Muscle of leg (tissue), 16 donors: ENCODE measurements around the gene IL9R. TPM values are rescaled to one million over a fixed set of nuclear protein-coding genes. Genes with fewer than 3 reads are reported as not detected.

Experiments used
- DNase-seq: peaks from one replicate; pipeline ENCODE4 v3.0.0; 2013
- H3K27ac ChIP-seq: one replicate; pipeline ENCODE4 v1.5.1; 2013; ENCODE audit warnings: mild to moderate bottlenecking, low read length, control low read depth
- H3K27me3 ChIP-seq: one replicate; pipeline ENCODE4 v1.6.1; 2013; ENCODE audit warnings: low read length; ENCODE audit not compliant: control insufficient read depth, insufficient read depth
- H3K36me3 ChIP-seq: one replicate; pipeline ENCODE4 v1.6.1; 2013; ENCODE audit warnings: low read length; ENCODE audit not compliant: control insufficient read depth, insufficient read depth
- H3K4me1 ChIP-seq: one replicate; pipeline ENCODE4 v1.6.1; 2013; ENCODE audit warnings: low read length; ENCODE audit not compliant: control insufficient read depth, insufficient read depth
- H3K4me3 ChIP-seq: one replicate; pipeline ENCODE4 v1.5.1; 2013; ENCODE audit warnings: low read length, control low read depth
- H3K9me3 ChIP-seq: replicated peaks from 2 replicates; pipeline ENCODE4 v1.6.1; 2013; ENCODE audit warnings: low read depth, low read length; ENCODE audit not compliant: control insufficient read depth
- WGBS: methylation state at CpG from one replicate; pipeline ENCODE4 v1.1.5; 2013; ENCODE audit warnings: missing lambda C conversion rate; ENCODE audit not compliant: insufficient coverage; 5-methylcytosine and 5-hydroxymethylcytosine counted together
- long read RNA-seq, 11 donors: transcript quantifications; one replicate each; lab custom pipeline, GENCODE V29; 2026
- polyA plus RNA-seq, 8 donors: library from polyadenylated mRNA; unstranded; fragments of 120-200 nt; gene quantifications; one replicate each; pipeline versions ENCODE4 v1.2.1 to v1.2.3, GENCODE V29; 2013; ENCODE audit warnings: inconsistent platforms in 1 of 8, low replicate concordance in 1 of 8; ENCODE audit not compliant: insufficient read length in 8 of 8, insufficient read depth in 1 of 8
- total RNA-seq: library from RNA; stranded (reverse); fragments of 120-200 nt; gene quantifications from one replicate; pipeline ENCODE4 v1.2.4, GENCODE V29; 2013

Gene IL9R, protein sequence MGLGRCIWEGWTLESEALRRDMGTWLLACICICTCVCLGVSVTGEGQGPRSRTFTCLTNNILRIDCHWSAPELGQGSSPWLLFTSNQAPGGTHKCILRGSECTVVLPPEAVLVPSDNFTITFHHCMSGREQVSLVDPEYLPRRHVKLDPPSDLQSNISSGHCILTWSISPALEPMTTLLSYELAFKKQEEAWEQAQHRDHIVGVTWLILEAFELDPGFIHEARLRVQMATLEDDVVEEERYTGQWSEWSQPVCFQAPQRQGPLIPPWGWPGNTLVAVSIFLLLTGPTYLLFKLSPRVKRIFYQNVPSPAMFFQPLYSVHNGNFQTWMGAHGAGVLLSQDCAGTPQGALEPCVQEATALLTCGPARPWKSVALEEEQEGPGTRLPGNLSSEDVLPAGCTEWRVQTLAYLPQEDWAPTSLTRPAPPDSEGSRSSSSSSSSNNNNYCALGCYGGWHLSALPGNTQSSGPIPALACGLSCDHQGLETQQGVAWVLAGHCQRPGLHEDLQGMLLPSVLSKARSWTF
- total RNA-seq (not detected), polyA plus RNA-seq (under 1 TPM in 1 of 8 donors, not detected in 7; 0.11 TPM)
- long read RNA-seq, donor 1, result 0 reads
- long read RNA-seq, donor 2, result 0 reads
- long read RNA-seq, donor 3, result 0 reads
- long read RNA-seq, donor 4, result 0 reads
- long read RNA-seq, donor 5, result 0 reads
- long read RNA-seq, donor 6, result 0 reads
- long read RNA-seq, donor 7, result 0 reads
- long read RNA-seq, donor 8, result 0 reads
- long read RNA-seq, donor 9, result 0 reads
- long read RNA-seq, donor 10, result 0 reads
- long read RNA-seq, donor 11, result 0 reads

DNA sequence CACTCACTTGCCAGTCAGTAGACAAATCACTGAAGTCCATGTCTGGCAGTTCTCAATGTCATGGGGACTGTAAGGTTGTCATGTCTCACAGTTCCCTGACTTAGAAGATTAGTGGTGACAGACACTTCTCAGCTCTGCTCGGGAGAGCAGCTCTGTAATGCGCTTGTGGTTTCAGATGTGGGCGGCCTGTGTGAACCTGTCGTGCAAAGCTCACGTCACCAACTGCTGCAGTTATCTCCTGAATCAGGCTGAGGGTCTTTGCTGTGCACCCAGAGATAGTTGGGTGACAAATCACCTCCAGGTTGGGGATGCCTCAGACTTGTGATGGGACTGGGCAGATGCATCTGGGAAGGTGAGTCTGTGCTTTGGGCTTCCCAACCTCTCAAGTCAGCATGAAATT, at the start of gene IL9R:
Gene IL9R, plus strand, starts transcription at position 261 of the 400 bp plus-strand sequence. Its CDS starts 64 bp downstream, at position 325.
- DNase-seq, result no peak
- Histone ChIP-seq H3K27me3 (no peaks in the 10 kb centered on the region), H3K9me3 (peaks cover 18% of the 10 kb centered on the region), H3K36me3 (no peaks in the 10 kb centered on the region), H3K27ac (no peak within 1 kb of the TSS), H3K4me3 (no peak within 1 kb of the TSS), H3K4me1 (no peaks in the 10 kb centered on the region)
- WGBS, result 60% methylated on average over 5 of the region's 5 CpGs

DNA sequence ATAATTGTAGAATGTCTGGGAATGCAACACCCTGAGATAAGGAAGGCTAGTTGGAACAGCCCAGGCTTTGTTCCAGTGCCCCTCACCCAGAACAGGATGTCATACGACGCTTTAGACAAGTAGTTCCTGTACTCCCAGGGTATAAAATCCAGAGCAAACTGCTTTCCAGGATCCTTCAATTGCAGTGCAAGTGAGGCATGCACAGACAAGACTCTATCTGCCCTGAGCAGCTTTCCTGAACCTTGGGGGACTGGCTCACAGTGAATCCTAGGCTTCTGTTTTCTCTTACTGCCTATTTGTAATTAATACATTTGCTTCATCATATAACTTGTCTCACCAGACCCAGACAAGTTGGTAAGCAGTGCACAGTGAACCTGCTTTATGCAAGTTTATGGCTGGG, 48.4 kb upstream of the IL9R start:
- no peak overlapping the region for H3K27ac ChIP-seq
- no peaks in the 10 kb centered on the region for H3K27me3 ChIP-seq
- WGBS, result 79% methylated on average over 2 of the region's 2 CpGs
- no peaks in the 10 kb centered on the region for H3K36me3 ChIP-seq
- no peaks in the 10 kb centered on the region for H3K4me1 ChIP-seq
- no peak for DNase-seq
- H3K9me3 ChIP-seq, result peaks cover 6% of the 10 kb centered on the region
- H3K4me3 ChIP-seq, result no peak overlapping the region

DNA sequence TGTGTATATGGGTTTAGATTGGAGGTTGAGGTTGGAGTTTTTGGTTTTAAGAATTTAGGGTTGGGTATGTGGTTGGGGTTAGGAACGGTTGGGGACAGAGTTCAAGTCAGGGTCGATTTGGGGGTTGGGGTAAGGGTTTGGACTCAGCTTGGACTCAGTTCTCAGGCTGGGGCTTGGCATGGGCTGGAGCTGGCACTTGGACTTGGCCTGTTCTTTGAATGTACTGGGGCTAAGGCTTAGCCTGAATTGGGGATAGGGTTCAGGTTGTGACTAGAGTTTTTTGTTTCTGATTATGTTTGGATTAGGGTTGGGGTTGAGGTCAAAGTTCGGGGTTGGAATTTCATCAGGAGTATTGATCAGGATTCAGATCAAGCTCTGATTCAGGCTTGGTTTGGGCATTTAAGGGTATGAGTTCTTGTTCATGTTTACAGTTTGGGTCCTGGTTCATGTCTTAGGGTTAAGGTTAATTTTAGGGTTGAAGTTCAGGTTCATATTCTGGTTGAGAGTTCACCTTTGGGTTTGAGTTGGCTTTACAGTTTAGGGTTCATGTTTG, 46.2 kb upstream of the IL9R start:
- Histone ChIP-seq H3K27ac (no peak overlapping the region), H3K27me3 (no peaks in the 10 kb centered on the region), H3K9me3 (peaks cover 9% of the 10 kb centered on the region), H3K4me3 (no peak overlapping the region), H3K4me1 (no peaks in the 10 kb centered on the region), H3K36me3 (no peaks in the 10 kb centered on the region)
- WGBS, result 50% methylated on average over 3 of the region's 3 CpGs
- no peak for DNase-seq

DNA sequence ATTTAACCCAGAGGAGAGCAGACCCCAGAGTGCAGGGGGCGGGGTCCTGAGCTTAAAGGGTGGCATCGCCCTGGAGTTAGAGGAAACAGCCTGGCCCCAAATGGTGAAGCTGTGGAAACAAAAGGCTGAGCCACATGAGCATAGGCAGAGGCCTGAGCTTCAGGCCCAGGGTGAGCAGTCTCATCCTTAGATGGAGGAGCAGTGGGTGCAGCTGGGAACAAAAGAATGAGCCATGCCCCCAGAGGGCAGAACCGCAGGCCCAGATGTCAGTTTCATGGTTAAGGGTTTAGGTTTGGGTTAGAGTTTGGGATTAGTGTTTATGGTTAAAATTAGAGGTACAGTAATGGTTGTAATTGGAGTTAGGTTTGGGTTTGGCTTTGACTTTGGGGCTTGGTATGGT, 44.4 kb upstream of the IL9R start:
- no peak overlapping the region for H3K27ac ChIP-seq
- peaks cover 11% of the 10 kb centered on the region for H3K9me3 ChIP-seq
- no peaks in the 10 kb centered on the region for H3K4me1 ChIP-seq
- no peaks in the 10 kb centered on the region for H3K27me3 ChIP-seq
- H3K4me3 ChIP-seq, result no peak overlapping the region
- 73% methylated on average over 3 of the region's 3 CpGs for WGBS
- no peak for DNase-seq
- H3K36me3 ChIP-seq, result no peaks in the 10 kb centered on the region

DNA sequence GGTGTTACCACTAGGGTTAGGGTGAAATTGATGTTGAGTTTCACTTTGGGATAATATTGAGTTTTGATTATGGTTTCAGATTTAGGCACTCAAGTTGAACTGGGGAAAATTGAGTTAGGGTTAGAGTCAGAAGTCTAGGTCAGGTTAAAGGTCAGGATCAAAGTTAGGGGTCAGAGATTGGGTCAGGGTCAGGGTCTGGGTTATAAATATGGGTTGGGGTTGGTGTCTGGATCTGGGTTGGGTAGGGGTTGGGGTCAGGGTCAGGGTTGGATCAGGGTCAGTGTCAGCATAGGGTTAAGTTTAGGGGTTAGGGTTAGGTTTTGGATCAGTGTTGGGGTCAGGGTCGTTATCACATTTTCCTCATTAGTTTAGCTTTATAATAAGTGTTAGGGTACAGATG, 42.7 kb upstream of the IL9R start:
- no peak for DNase-seq
- WGBS, result no CpG with 5 or more reads among the region's 1 CpG
- Histone ChIP-seq H3K4me1 (no peaks in the 10 kb centered on the region), H3K27ac (no peak overlapping the region), H3K4me3 (no peak overlapping the region), H3K27me3 (no peaks in the 10 kb centered on the region), H3K9me3 (peaks cover 11% of the 10 kb centered on the region), H3K36me3 (no peaks in the 10 kb centered on the region)

DNA sequence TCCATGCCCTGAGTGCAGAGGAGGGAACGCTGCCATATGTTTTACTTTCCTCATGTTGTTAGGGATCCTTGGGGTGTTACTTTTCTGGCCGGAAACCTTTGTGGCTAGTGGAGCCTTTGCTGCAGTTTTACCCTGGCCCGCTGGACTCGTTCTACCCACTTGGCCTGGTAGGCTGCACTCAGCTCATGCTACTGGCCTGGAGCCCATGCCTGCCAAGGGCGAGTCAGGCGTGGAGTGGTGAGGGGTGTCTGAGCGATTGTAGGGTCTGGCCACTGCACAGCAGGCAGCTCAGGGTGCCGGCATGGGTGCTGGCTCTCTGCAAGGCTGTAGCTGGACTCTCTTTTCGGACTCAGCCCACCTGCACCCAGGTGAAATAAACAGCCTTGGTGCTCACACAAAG, 41.4 kb upstream of the IL9R start:
- no peak for DNase-seq

DNA sequence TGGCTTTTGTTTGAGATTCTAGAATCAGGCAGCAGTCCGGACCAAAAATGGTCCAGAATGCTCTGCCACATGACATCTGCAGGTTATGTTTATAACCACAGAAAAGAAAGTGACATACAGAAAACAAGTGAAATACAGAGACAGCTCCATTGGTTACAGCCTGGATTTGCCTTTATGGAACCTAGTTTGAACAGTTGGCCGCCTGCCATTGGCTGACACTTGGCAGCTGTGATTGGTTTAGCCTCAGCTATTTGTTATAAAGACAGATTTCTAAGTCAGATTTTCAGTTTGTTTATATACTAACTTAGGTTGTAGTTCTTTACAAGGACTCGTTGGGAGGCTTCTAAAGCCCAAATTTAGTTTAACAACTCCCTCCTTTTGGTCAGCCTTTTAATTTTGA, 40.8 kb upstream of the IL9R start:
- Histone ChIP-seq H3K4me1 (no peaks in the 10 kb centered on the region), H3K36me3 (no peaks in the 10 kb centered on the region), H3K27ac (no peak overlapping the region), H3K9me3 (peaks cover 11% of the 10 kb centered on the region), H3K4me3 (no peak overlapping the region), H3K27me3 (no peaks in the 10 kb centered on the region)
- no CpG with 5 or more reads among the region's 3 CpGs for WGBS
- DNase-seq, result no peak

More for the DNA sequence above, 41.4 kb upstream of the IL9R start:
- Histone ChIP-seq H3K36me3 (no peaks in the 10 kb centered on the region), H3K4me3 (no peak overlapping the region), H3K9me3 (peaks cover 11% of the 10 kb centered on the region), H3K27ac (no peak overlapping the region), H3K4me1 (no peaks in the 10 kb centered on the region), H3K27me3 (no peaks in the 10 kb centered on the region)
- 86% methylated on average over 8 of the region's 9 CpGs for WGBS

DNA sequence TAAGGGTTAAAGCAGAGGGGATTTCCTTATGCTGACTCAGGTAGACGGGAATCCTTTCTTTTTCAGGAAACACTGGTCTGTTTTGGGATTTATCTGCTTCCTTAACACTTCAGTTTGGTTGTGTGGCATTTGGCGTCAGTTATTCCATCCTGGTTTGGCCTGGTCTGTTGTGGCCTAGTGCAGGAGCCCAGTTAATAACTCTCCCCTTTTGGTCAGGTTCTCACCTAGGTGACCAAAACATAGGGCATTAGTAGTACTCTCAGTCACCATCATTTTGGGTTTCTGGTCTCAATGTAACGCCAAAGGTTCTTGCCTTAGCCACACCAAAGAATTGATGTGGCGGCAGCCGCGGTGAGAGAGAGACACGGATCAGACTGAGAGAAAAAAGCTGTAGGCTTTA, 39.7 kb upstream of the IL9R start:
- 95% methylated on average over 3 of the region's 7 CpGs for WGBS
- H3K9me3 ChIP-seq, result peaks cover 7% of the 10 kb centered on the region
- H3K4me1 ChIP-seq, result no peaks in the 10 kb centered on the region
- no peaks in the 10 kb centered on the region for H3K27me3 ChIP-seq
- DNase-seq, result no peak
- no peak overlapping the region for H3K4me3 ChIP-seq
- no peak overlapping the region for H3K27ac ChIP-seq
- H3K36me3 ChIP-seq, result no peaks in the 10 kb centered on the region

DNA sequence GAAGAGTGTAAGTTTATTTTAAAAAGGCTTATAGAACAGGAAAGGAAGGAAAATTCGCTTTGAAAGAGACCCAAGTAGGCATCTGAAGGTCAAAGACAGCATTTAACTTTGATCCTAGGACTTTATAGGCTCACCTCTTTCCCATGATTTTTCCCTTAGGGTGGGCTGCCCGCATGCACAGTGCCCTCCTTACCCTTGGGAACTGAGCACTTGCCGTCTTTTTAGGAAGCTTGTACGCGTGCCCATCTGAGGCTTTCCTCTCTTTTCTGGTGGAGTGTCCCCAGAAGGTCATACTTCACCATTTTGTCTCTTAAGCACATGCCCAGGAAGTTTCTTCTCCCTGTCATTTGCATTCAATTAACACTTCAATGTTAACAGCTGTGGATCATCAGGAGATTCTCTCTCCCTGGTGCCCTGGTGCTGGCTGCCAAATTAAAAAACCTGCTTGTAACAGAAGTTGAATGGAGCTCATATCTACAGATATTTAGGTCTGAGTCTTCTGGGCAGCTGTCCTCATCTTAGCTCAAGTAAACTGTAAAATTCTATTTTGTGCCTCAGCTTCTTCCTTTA, 38.4 kb upstream of the IL9R start:
- no peaks in the 10 kb centered on the region for H3K36me3 ChIP-seq
- 80% methylated on average over 4 of the region's 5 CpGs for WGBS

DNA sequence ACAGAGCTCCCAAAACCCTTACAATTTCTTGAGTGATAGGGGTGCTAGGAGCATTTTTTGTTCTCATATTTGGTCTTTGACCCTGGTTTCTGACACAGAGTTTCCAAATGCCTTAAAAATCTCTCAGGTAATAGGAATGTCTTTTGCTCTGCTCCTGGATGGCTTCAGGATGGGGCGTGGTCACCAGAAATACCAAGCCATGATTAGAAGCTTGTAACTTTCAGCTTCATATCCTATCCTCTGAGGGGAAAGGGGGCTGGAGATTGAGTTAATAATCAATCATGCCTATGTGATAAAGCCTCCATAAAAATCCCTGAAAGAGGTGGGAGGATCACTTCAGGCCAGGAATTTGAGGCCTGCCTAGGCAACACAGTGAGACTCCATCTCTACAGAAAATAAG, 34.6 kb upstream of the IL9R start:
- peaks cover 7% of the 10 kb centered on the region for H3K9me3 ChIP-seq
- H3K4me3 ChIP-seq, result no peak overlapping the region
- no CpG with 5 or more reads among the region's 1 CpG for WGBS
- no peaks in the 10 kb centered on the region for H3K27me3 ChIP-seq
- no peak overlapping the region for H3K27ac ChIP-seq
- H3K4me1 ChIP-seq, result no peaks in the 10 kb centered on the region
- no peak for DNase-seq
- H3K36me3 ChIP-seq, result no peaks in the 10 kb centered on the region

More for the DNA sequence above, 38.4 kb upstream of the IL9R start:
- no peak for DNase-seq
- Histone ChIP-seq H3K27me3 (no peaks in the 10 kb centered on the region), H3K4me3 (no peak overlapping the region), H3K4me1 (no peaks in the 10 kb centered on the region), H3K27ac (no peak overlapping the region), H3K9me3 (peaks cover 12% of the 10 kb centered on the region)
